WTC11 (cell line): ENCODE data around the gene PHKG2. TPM values are rescaled to one million over a fixed set of nuclear protein-coding genes. Genes with fewer than 3 reads are reported as not detected.

Experiments used
- ATAC-seq: fragments of 200-7000 bp; cut with Tn5 transposase; 2 replicates; pipeline ENCODE4 v1.10.0; 2021; ENCODE audit warnings: mild to moderate bottlenecking, moderate library complexity
- CTCF ChIA-PET: fragments of 300-600 bp; sonication (Branson Sonifier 250); formaldehyde crosslinking; loops from one replicate; lab custom pipeline; 2021; ENCODE audit warnings: antibody characterized with exemption; lab: Charles Lee
- POLR2A ChIA-PET: fragments of 350-600 bp; sonication (Branson Sonifier 250); formaldehyde crosslinking; loops from one replicate; lab custom pipeline; 2021; ENCODE audit warnings: antibody characterized with exemption; lab: Charles Lee
- DNase-seq: peaks from one replicate; pipeline ENCODE4 v3.0.0; 2021; ENCODE audit warnings: low spot score
- H3K27ac Mint-ChIP-seq: 2 replicates; pipeline ENCODE4 v1.8.0; 2021; ENCODE audit warnings: mixed read lengths
- H3K27me3 Mint-ChIP-seq: 2 replicates; pipeline ENCODE4 v1.8.0; 2021; ENCODE audit warnings: low read depth, mild to moderate bottlenecking, moderate library complexity, mixed read lengths
- H3K36me3 Mint-ChIP-seq: 2 replicates; pipeline ENCODE4 v1.8.0; 2021; ENCODE audit warnings: mixed read lengths
- H3K4me1 Mint-ChIP-seq: 2 replicates; pipeline ENCODE4 v1.8.0; 2022; ENCODE audit warnings: mixed read lengths
- H3K4me3 Mint-ChIP-seq: 2 replicates; pipeline ENCODE4 v1.8.0; 2021; ENCODE audit warnings: mild to moderate bottlenecking, moderate library complexity, mixed read lengths
- H3K9me3 Mint-ChIP-seq: 2 replicates; pipeline ENCODE4 v1.8.0; 2021; ENCODE audit warnings: mixed read lengths
- AFF4 ChIP-seq: sonication (generic); formaldehyde crosslinking; IDR thresholded peaks from 2 replicates; pipeline ENCODE4 v1.8.1; 2023; ENCODE audit warnings: mild to moderate bottlenecking, missing genetic modification reagents, borderline replicate concordance
- CBFB ChIP-seq: sonication (generic); formaldehyde crosslinking; IDR thresholded peaks from 2 replicates; pipeline ENCODE4 v1.8.1; 2022; ENCODE audit warnings: mild to moderate bottlenecking, low read depth, missing genetic modification reagents
- ERG ChIP-seq: fragments of 250-450 bp; sonication (Bioruptor Pico); IDR thresholded peaks from 2 replicates; pipeline ENCODE4 v1.8.0; 2021; ENCODE audit warnings: mild to moderate bottlenecking
- FOXP4 ChIP-seq: sonication (generic); formaldehyde crosslinking; IDR thresholded peaks from 2 replicates; pipeline ENCODE4 v1.8.0; 2022; ENCODE audit warnings: mild to moderate bottlenecking, missing genetic modification reagents
- GRHL2 ChIP-seq: fragments of 250-450 bp; sonication (Bioruptor Pico); IDR thresholded peaks from 2 replicates; pipeline ENCODE4 v1.8.0; 2022; ENCODE audit warnings: mild to moderate bottlenecking, moderate library complexity; ENCODE audit not compliant: insufficient replicate concordance, severe bottlenecking
- IRF1 ChIP-seq: sonication (generic); formaldehyde crosslinking; IDR thresholded peaks from 2 replicates; pipeline ENCODE4 v1.8.0; 2023; ENCODE audit warnings: missing genetic modification reagents
- MLX ChIP-seq: sonication (generic); formaldehyde crosslinking; IDR thresholded peaks from 2 replicates; pipeline ENCODE4 v1.8.1; 2023; ENCODE audit warnings: mild to moderate bottlenecking, missing genetic modification reagents, moderate library complexity
- OVOL2 ChIP-seq: fragments of 250-450 bp; sonication (Bioruptor Pico); IDR thresholded peaks from 2 replicates; pipeline ENCODE4 v1.9.0; 2021; ENCODE audit warnings: mild to moderate bottlenecking, borderline replicate concordance
- PRRX2 ChIP-seq: fragments of 250-450 bp; sonication (Bioruptor Pico); IDR thresholded peaks from 2 replicates; pipeline ENCODE4 v1.8.0; 2021; ENCODE audit warnings: mild to moderate bottlenecking
- RORB ChIP-seq: fragments of 250-450 bp; sonication (Bioruptor Pico); IDR thresholded peaks from 2 replicates; pipeline ENCODE4 v1.9.0; 2021; ENCODE audit warnings: mild to moderate bottlenecking
- SMAD4 ChIP-seq: sonication (generic); formaldehyde crosslinking; IDR thresholded peaks from 2 replicates; pipeline ENCODE4 v1.8.0; 2022; ENCODE audit warnings: mild to moderate bottlenecking, missing genetic modification reagents
- TEAD1 ChIP-seq: sonication (generic); formaldehyde crosslinking; IDR thresholded peaks from 2 replicates; pipeline ENCODE4 v1.8.0; 2022; ENCODE audit warnings: mild to moderate bottlenecking, missing genetic modification reagents
- TEAD4 ChIP-seq: sonication (generic); formaldehyde crosslinking; IDR thresholded peaks from 2 replicates; pipeline ENCODE4 v1.8.0; 2022; ENCODE audit warnings: mild to moderate bottlenecking, missing genetic modification reagents
- USF2 ChIP-seq: sonication (generic); formaldehyde crosslinking; IDR thresholded peaks from 2 replicates; pipeline ENCODE4 v1.8.1; 2023; ENCODE audit warnings: mild to moderate bottlenecking, missing genetic modification reagents, moderate library complexity
- ZNF121 ChIP-seq: sonication (generic); formaldehyde crosslinking; IDR thresholded peaks from 2 replicates; pipeline ENCODE4 v1.8.0; 2023; ENCODE audit warnings: missing genetic modification reagents
- ZNF317 ChIP-seq: sonication (generic); formaldehyde crosslinking; IDR thresholded peaks from 2 replicates; pipeline ENCODE4 v1.8.1; 2023; ENCODE audit warnings: low read depth, mild to moderate bottlenecking, moderate library complexity, missing genetic modification reagents, borderline replicate concordance
- ZNF396 ChIP-seq: fragments of 250-450 bp; sonication (Bioruptor Pico); IDR thresholded peaks from 2 replicates; pipeline ENCODE4 v1.8.0; 2021; ENCODE audit warnings: mild to moderate bottlenecking, moderate library complexity, borderline replicate concordance
- total RNA-seq: library from RNA; stranded (reverse); gene quantifications from 3 replicates; pipeline ENCODE4 v1.2.3, GENCODE V29; 2021
- TF ChIP-seq, protein P1 (sequence below): sonication (generic); formaldehyde crosslinking; IDR thresholded peaks from 2 replicates; pipeline ENCODE4 v1.8.1; 2022; ENCODE audit warnings: low read depth, missing genetic modification reagents, borderline replicate concordance
- TF ChIP-seq, protein P2 (sequence below): fragments of 250-450 bp; sonication (Bioruptor Pico); IDR thresholded peaks from 2 replicates; pipeline ENCODE4 v1.9.0; 2021; ENCODE audit warnings: moderate library complexity, mild to moderate bottlenecking, inconsistent platforms, borderline replicate concordance

PHKG2 gene
- total RNA-seq, 1 experiment from 2014 or later = 50.5 TPM

DNA sequence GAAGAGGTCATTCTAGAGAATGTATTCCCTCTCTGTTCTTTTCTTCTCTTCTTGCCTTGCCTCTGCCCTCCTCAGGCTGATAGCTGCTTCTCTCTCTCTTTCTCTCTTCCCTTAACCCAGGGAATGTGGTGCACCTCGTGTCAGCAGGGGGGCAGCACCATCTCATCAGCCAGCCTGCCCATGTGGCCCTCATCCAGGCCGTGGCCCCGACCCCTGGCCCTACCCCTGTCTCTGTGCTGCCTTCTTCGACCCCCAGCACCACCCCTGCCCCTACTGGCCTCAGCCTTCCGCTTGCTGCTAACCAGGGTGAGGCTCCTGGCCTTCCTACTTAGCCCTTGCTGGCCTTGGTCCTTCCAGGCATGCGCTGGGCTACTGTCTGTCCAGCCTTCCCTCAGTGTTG lies 25.8 kb upstream of the PHKG2 start:
- Mint-ChIP-seq H3K27ac (no peak overlapping the region), H3K9me3 (no peaks in the 10 kb centered on the region)
- no peak for DNase-seq

GRCh38 chr16:30722916-30723315 lies 25.3 kb upstream of the PHKG2 start:
- no peak for ATAC-seq
- Mint-ChIP-seq H3K4me3 (no peak overlapping the region), H3K4me1 (peaks cover 3% of the 10 kb centered on the region), H3K36me3 (peaks cover 75% of the 10 kb centered on the region), H3K27me3 (no peaks in the 10 kb centered on the region), H3K9me3 (no peaks in the 10 kb centered on the region), H3K27ac (no peak overlapping the region)
- CTCF ChIA-PET = interaction anchor here (0.6 to 1.1 kb wide), 2 partner anchors 20 to 179 kb away, joined by 4 to 5 read pairs; no protein-coding TSS in a partner anchor
- POLR2A ChIA-PET = no interaction called here
- no peak for DNase-seq
- TF ChIP-seq, protein P1, sequence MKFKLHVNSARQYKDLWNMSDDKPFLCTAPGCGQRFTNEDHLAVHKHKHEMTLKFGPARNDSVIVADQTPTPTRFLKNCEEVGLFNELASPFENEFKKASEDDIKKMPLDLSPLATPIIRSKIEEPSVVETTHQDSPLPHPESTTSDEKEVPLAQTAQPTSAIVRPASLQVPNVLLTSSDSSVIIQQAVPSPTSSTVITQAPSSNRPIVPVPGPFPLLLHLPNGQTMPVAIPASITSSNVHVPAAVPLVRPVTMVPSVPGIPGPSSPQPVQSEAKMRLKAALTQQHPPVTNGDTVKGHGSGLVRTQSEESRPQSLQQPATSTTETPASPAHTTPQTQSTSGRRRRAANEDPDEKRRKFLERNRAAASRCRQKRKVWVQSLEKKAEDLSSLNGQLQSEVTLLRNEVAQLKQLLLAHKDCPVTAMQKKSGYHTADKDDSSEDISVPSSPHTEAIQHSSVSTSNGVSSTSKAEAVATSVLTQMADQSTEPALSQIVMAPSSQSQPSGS = no peak
- no peak for TF ChIP-seq ZNF317 (CRISPR knock-in tag)
- TF ChIP-seq, protein P2, sequence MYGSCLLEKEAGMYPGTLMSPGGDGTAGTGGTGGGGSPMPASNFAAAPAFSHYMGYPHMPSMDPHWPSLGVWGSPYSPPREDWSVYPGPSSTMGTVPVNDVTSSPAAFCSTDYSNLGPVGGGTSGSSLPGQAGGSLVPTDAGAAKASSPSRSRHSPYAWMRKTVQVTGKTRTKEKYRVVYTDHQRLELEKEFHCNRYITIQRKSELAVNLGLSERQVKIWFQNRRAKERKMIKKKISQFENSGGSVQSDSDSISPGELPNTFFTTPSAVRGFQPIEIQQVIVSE (CRISPR knock-in tag) = no peak
- no peak for TF ChIP-seq AFF4 (CRISPR knock-in tag)
- no peak for TF ChIP-seq ERG (CRISPR knock-in tag)
- no peak for TF ChIP-seq ZNF121 (CRISPR knock-in tag)
- no peak for TF ChIP-seq PRRX2 (CRISPR knock-in tag)
- TF ChIP-seq RORB (CRISPR knock-in tag) = no peak
- no peak for TF ChIP-seq FOXP4 (CRISPR knock-in tag)
- TF ChIP-seq ZNF396 (CRISPR knock-in tag) = no peak
- TF ChIP-seq GRHL2 (CRISPR knock-in tag) = no peak
- TF ChIP-seq CBFB (CRISPR knock-in tag) = no peak
- no peak for TF ChIP-seq IRF1 (CRISPR knock-in tag)
- no peak for TF ChIP-seq MLX
- no peak for TF ChIP-seq USF2 (CRISPR knock-in tag)
- TF ChIP-seq OVOL2 (CRISPR knock-in tag) = no peak
- TF ChIP-seq SMAD4 (CRISPR knock-in tag) = no peak
- TF ChIP-seq TEAD1 (CRISPR knock-in tag) = no peak

More for the DNA sequence above, 25.8 kb upstream of the PHKG2 start:
- Mint-ChIP-seq H3K4me1 (no peaks in the 10 kb centered on the region), H3K36me3 (peaks cover 73% of the 10 kb centered on the region), H3K4me3 (no peak overlapping the region), H3K27me3 (no peaks in the 10 kb centered on the region)
- ATAC-seq = no peak
- POLR2A ChIA-PET = no interaction called here
- TF ChIP-seq TEAD4 (CRISPR knock-in tag) = no peak
- CTCF ChIA-PET = interaction anchor here (0.6 to 1.1 kb wide), 2 partner anchors 20 to 180 kb away, joined by 4 to 5 read pairs; no protein-coding TSS in a partner anchor
